Left colon (tissue), 2 donors: ENCODE data around the gene FAAH. TPM values are rescaled to one million over a fixed set of nuclear protein-coding genes. Genes with fewer than 3 reads are reported as not detected.

Source experiments
- ATAC-seq: fragments of 200-7000 bp; cut with Tn5 transposase; one replicate; pipeline ENCODE4 v1.9.1; 2020; ENCODE audit warnings: mild to moderate bottlenecking, moderate library complexity
- DNase-seq, 2 donors: peaks; one replicate each; pipeline ENCODE4 v3.0.0-alpha.2; 2020
- intact Hi-C, 2 donors: fragments of 100-400 bp; cut with DNase I in 1 of 2; cut with micrococcal nuclease in 1 of 2; formaldehyde crosslinking; loops; one replicate each; pipeline versions ENCODE4 v1.11.2 to v1.14.0; 2022; cut with DNase I, micrococcal nuclease
- total RNA-seq, 2 donors: library from RNA; stranded (reverse); fragmentation: NEBNext Ultra II Directional; extraction: Animal tissue kit (Norgen Biotek cat#: 25700); gene quantifications; one replicate each; pipeline ENCODE4 v1.2.1, GENCODE V29; 2021
- donor health status: DM: no; HTN: no; CAD: no.
- donor health status: DM: yes; HTN: yes; CAD: no.

Gene FAAH
- total RNA-seq, 2 donors from 2014 or later = 71.1 to 84.5 TPM

GRCh38 chr1:46459315-46459714 lies 65.2 kb downstream of the FAAH start:
- ATAC-seq (no peak), DNase-seq (no peak)
- intact Hi-C loops = no loop called here

DNA sequence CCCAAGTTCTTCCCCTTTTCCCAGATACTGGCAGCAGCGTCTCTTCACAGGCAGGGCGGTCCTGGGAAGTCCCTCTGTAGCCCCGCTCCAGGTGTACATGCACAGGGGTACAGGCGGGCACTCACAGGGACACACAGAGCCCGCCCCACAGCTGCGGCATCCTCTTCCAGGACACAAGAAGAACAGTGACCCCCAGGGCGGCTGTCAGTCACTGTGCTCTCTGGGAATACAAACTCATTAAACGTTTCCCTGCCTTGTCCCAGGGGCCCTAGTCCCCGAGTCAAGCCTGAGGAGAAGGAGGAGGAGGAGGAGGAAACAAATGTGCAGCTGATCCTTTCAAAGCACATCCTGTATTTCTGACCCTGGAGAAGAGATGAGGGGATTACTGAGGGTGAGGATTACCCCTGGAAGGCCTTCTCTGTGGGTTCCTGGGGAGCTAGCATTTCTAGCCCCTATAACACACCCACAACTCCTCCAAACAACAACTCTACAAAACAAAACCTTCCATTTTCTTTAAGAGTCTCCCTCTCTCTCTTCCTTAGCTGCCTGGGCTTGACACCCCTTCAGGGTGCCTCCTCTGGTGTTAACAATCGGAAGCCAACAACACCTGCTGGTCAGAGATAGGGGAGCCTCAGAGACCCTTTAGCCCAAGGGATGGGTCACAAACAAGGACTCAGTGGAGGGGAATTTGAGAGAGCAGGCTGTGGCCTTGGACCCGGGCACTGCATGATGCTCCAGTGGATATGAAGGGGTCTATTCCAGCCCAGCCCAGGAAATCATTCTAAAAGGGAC lies 67.1 kb downstream of the FAAH start:
- DNase-seq (no peak), ATAC-seq (no peak)
- intact Hi-C loops = no loop called here

DNA sequence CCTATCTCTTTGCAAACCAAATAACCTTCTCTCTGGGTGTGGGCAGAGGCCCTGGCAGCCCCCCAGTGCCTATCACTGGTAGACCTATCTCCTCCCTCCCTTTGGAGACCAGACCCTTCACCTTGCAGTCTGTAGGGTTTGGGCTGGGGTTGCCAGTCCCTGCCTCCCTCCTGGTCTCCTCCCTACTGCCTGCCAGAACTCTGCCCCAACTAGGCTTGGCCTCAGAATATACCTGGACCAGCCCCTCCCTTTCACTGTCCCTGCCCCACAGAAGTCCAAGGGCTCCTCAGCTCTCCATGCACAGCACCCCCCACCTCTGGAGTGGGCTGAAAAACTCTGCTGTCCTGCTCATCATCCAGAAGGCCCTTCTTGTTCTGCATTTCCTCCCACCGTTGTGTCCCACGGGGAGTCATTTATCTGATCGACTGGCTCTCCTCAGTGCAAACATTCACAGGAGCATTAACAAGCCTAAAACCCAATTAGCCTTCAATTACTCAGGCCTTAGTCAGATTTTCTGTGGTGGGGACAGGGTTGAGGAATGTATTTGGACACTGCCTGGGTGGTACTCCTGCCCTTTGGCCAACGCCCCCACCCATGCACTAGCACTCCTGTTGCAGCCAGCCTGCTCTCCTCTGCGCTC lies 67.8 kb downstream of the FAAH start:
- DNase-seq = no peak
- intact Hi-C loops = no loop called here
- no peak for ATAC-seq

Other genes with a start within 250 kb of the FAAH start
- gene TSPAN1, start 219.2 kb upstream of the FAAH start, total RNA-seq = 1,000 to 10,000 TPM; 1,260 to 2,050 TPM
- gene P3R3URF, start 217.8 kb upstream of the FAAH start, total RNA-seq = not detected
- gene POMGNT1, start 195.9 kb upstream of the FAAH start, total RNA-seq = 10 to 100 TPM; 27.3 to 31.9 TPM
- 1 to 10 TPM; 1.1 to 1.5 TPM for gene LURAP1, start 191.0 kb upstream of the FAAH start, total RNA-seq
- gene RAD54L, start 146.6 kb upstream of the FAAH start, total RNA-seq = 1 to 10 TPM; 2.8 to 7.4 TPM
- 10 to 100 TPM; 46.3 to 53.6 TPM for gene LRRC41, start 90.7 kb upstream of the FAAH start, total RNA-seq
- 100 to 1,000 TPM; 362 to 413 TPM for gene UQCRH, start 90.6 kb upstream of the FAAH start, total RNA-seq
- 10 to 100 TPM; 16.8 to 22.1 TPM for gene NSUN4, start 53.5 kb upstream of the FAAH start, total RNA-seq
- not detected for gene DMBX1, start 95.5 kb downstream of the FAAH start, total RNA-seq
- gene KNCN, start 157.3 kb downstream of the FAAH start, total RNA-seq = not detected
- 10 to 100 TPM; 46.2 to 52.4 TPM for gene MKNK1, start 210.0 kb downstream of the FAAH start, total RNA-seq
- gene MOB3C, start 222.5 kb downstream of the FAAH start, total RNA-seq = 10 to 100 TPM; 15.6 to 18.1 TPM